Left ventricle myocardium inferior (tissue), 1 donor: Measurements from ENCODE around the gene DHRS2. TPM values are rescaled to one million over a fixed set of nuclear protein-coding genes. Genes with fewer than 3 reads are reported as not detected.

Source experiments
- DNase-seq: peaks from one replicate; pipeline ENCODE4 v3.0.0-alpha.2; 2020
- H3K27ac ChIP-seq: fragments of 200-600 bp; replicated peaks from 2 replicates; pipeline ENCODE4 v1.8.0; 2021
- H3K27me3 ChIP-seq: fragments of 200-600 bp; 2 replicates; pipeline ENCODE4 v1.8.0; 2021; ENCODE audit warnings: low read depth
- H3K36me3 ChIP-seq: fragments of 200-600 bp; 2 replicates; pipeline ENCODE4 v1.8.0; 2021
- H3K4me1 ChIP-seq: fragments of 200-600 bp; 2 replicates; pipeline ENCODE4 v1.8.0; 2021
- H3K4me3 ChIP-seq: fragments of 200-600 bp; 2 replicates; pipeline ENCODE4 v1.8.0; 2021; ENCODE audit warnings: mild to moderate bottlenecking, moderate library complexity
- H3K9me3 ChIP-seq: fragments of 200-600 bp; replicated peaks from 2 replicates; pipeline ENCODE4 v1.8.0; 2021
- CTCF ChIP-seq: fragments of 200-600 bp; IDR thresholded peaks from 2 replicates; pipeline ENCODE4 v1.8.0; 2021; ENCODE audit warnings: antibody characterized with exemption, mild to moderate bottlenecking, borderline replicate concordance
- intact Hi-C: fragments of 100-400 bp; cut with micrococcal nuclease; formaldehyde crosslinking; loops from one replicate; pipeline ENCODE4 v1.11.0; 2022
- total RNA-seq: library from RNA; stranded (reverse); fragmentation: NEBNext Ultra II Directional; extraction: Animal tissue kit (Norgen Biotek cat#: 25700); gene quantifications from one replicate; pipeline ENCODE4 v1.2.1, GENCODE V29; 2021
- donor health status: DM: no; HTN: yes; CAD: no; lungs with severe emphysema.

DHRS2 gene
- total RNA-seq, 1 donor from 2014 or later, result not detected

GRCh38 chr14:23663127-23663526, 27.0 kb downstream of the DHRS2 start:
- TF ChIP-seq CTCF, result no peak
- no peak overlapping the region for H3K27ac ChIP-seq
- peaks cover 6% of the 10 kb centered on the region for H3K4me1 ChIP-seq
- peaks cover 32% of the 10 kb centered on the region for H3K27me3 ChIP-seq
- DNase-seq, result no peak
- no peaks in the 10 kb centered on the region for H3K9me3 ChIP-seq
- no peak overlapping the region for H3K4me3 ChIP-seq
- intact Hi-C loops, result no loop called here
- H3K36me3 ChIP-seq, result no peaks in the 10 kb centered on the region

- Histone ChIP-seq H3K36me3 (no peaks in the 10 kb centered on the region), H3K4me3 (no peak overlapping the region), H3K4me1 (peaks cover under 1% of the 10 kb centered on the region), H3K27me3 (peaks cover 32% of the 10 kb centered on the region), H3K9me3 (no peaks in the 10 kb centered on the region), H3K27ac (no peak overlapping the region)
- no peak for TF ChIP-seq CTCF
- intact Hi-C loops, result no loop called here
- no peak for DNase-seq
These were observed 27.5 kb downstream of the DHRS2 start for GRCh38 chr14:23663711-23664110.

- DNase-seq, result no peak
- no peak overlapping the region for H3K4me3 ChIP-seq
- no peaks in the 10 kb centered on the region for H3K36me3 ChIP-seq
- intact Hi-C loops, result no loop called here
- no peaks in the 10 kb centered on the region for H3K4me1 ChIP-seq
- H3K27ac ChIP-seq, result no peak overlapping the region
- no peak for TF ChIP-seq CTCF
- H3K27me3 ChIP-seq, result peaks cover 32% of the 10 kb centered on the region
- H3K9me3 ChIP-seq, result no peaks in the 10 kb centered on the region
These were observed 28.2 kb downstream of the DHRS2 start for GRCh38 chr14:23664207-23664885.

GRCh38 chr14:23665302-23666016, 29.3 kb downstream of the DHRS2 start:
- Histone ChIP-seq H3K27ac (no peak overlapping the region), H3K36me3 (no peaks in the 10 kb centered on the region), H3K4me3 (no peak overlapping the region), H3K4me1 (no peaks in the 10 kb centered on the region), H3K9me3 (no peaks in the 10 kb centered on the region), H3K27me3 (peaks cover 26% of the 10 kb centered on the region)
- DNase-seq, result no peak
- intact Hi-C loops, result no loop called here
- TF ChIP-seq CTCF, result no peak

- H3K36me3 ChIP-seq, result no peaks in the 10 kb centered on the region
These were observed 31.0 kb downstream of the DHRS2 start for GRCh38 chr14:23667134-23667533.

More at GRCh38 chr14:23667134-23667533, 31.0 kb downstream of the DHRS2 start:
- TF ChIP-seq CTCF, result no peak
- DNase-seq, result no peak
- Histone ChIP-seq H3K4me3 (no peak overlapping the region), H3K27me3 (peaks cover 10% of the 10 kb centered on the region), H3K9me3 (no peaks in the 10 kb centered on the region), H3K27ac (no peak overlapping the region), H3K4me1 (no peaks in the 10 kb centered on the region)
- intact Hi-C loops, result no loop called here
